ENCODE results near the gene WBP2.
A peak's percentile ranks its signal among the peaks of the same experiment; 100 is the strongest.

WBP2 gene

DNA sequence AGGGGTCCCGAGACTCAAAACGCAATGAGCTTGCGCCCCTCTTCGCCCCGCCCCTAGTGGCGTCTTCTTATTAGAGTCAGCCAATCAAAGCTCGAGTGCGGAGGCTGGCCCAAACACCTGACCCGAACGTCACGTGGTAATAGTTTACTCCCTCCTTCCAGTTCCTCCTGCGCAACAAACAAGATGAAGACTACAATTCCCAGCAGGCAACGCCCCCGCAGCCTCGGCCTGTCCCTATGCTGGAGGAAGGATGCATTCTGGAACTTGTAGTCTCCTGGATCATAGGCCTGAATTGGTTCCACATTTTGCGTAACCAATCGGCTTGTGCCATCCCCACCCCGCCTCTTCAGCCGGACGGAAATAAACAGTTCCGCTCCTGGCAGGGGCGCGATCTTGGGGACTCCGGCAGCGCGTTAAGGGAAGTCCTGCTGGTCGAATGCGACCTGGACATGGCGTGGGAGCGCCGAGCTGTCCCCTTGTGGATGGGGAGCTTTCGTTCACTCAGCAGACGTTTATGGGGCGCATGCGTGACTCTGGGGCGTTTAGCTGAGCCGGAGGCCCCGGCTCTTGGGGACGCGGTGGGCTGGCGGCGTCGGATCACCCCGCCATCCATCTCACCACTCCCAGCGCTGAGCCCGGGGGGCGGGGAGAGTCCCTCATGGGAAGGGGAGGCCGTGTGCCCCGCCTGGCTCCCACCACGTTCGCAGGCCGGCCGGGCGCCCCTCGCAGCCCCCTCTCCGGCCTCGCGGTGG lies at the start of gene WBP2:
Gene WBP2, minus strand, starts transcription at position 26 of the 752 bp plus-strand sequence. CDS start 38 bp downstream, outside the sequence.
- H4K20me1 ChIP-seq (ENCODE audit: insufficient read depth, low read length): peaks cover 5% of the 10 kb centered on the region
- peak within 1 kb of the TSS; percentile 92 for H3K9ac ChIP-seq (ENCODE audit: low read depth, low read length)
- H3K27ac ChIP-seq (ENCODE audit: low read length): peak within 1 kb of the TSS; percentile 95
- H3K27me3 ChIP-seq (ENCODE audit: insufficient read depth, low read length, poor library complexity): no peaks in the 10 kb centered on the region
- H2AFZ ChIP-seq (ENCODE audit: low read depth, low read length): peak within 1 kb of the TSS; percentile 82
- H3K36me3 ChIP-seq (ENCODE audit: insufficient read depth, low read length): peaks cover 12% of the 10 kb centered on the region
- H3K4me3 ChIP-seq (ENCODE audit: low read depth in 1 of 2, low read length in 2 of 2): peak within 1 kb of the TSS; percentile 68 to 95
- ATAC-seq (ENCODE audit: insufficient read depth, low read depth) (peak; percentile 90), DNase-seq (peak; percentile 99)
- peaks cover 31% of the 10 kb centered on the region for H3K79me2 ChIP-seq (ENCODE audit: insufficient read depth, low read length)
- peaks cover 17% of the 10 kb centered on the region for H3K4me1 ChIP-seq (ENCODE audit: insufficient read depth, low read length)
- H3K9me3 ChIP-seq (ENCODE audit: insufficient read depth, low read length, severe bottlenecking): no peaks in the 10 kb centered on the region
- TF ChIP-seq, protein P1, sequence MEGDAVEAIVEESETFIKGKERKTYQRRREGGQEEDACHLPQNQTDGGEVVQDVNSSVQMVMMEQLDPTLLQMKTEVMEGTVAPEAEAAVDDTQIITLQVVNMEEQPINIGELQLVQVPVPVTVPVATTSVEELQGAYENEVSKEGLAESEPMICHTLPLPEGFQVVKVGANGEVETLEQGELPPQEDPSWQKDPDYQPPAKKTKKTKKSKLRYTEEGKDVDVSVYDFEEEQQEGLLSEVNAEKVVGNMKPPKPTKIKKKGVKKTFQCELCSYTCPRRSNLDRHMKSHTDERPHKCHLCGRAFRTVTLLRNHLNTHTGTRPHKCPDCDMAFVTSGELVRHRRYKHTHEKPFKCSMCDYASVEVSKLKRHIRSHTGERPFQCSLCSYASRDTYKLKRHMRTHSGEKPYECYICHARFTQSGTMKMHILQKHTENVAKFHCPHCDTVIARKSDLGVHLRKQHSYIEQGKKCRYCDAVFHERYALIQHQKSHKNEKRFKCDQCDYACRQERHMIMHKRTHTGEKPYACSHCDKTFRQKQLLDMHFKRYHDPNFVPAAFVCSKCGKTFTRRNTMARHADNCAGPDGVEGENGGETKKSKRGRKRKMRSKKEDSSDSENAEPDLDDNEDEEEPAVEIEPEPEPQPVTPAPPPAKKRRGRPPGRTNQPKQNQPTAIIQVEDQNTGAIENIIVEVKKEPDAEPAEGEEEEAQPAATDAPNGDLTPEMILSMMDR (IDR thresholded peaks at IDR 0.05; ENCODE audit: borderline replicate concordance, extremely low read depth, low read length, poor library complexity, severe bottlenecking): peak; percentile 76
- no peak for TF ChIP-seq EZH2 (IDR thresholded peaks at IDR 0.05; ENCODE audit: borderline replicate concordance, low read depth, low read length, severe bottlenecking)
- peak within 1 kb of the TSS; percentile 92 for H3K4me2 ChIP-seq (ENCODE audit: insufficient read depth, low read length)

DNA sequence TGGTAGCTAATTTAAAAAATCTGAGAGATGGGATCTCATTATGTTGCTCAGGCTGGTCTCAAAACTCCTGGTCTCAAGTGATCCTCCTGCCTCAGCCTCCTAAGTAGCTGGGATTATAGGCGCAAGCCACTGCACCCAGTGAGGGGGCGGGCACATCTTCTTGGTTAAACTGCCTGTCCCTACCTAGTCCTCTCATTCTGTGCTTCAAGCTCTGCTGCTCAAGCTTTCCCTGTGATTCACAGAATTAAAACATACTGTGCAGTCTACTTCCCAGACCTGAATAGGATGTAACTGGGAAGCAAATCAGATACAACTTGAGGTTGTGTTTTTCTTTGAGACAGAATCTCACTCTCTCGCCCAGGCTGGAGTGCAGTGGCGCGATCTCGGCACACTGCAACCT lies 47.3 kb upstream of the WBP2 start:
- H3K4me3 ChIP-seq (ENCODE audit: low read depth in 1 of 2, low read length in 2 of 2): no peak overlapping the region
- no peaks in the 10 kb centered on the region for H3K27me3 ChIP-seq (ENCODE audit: insufficient read depth, low read length, poor library complexity)
- H3K36me3 ChIP-seq (ENCODE audit: insufficient read depth, low read length): peaks cover 58% of the 10 kb centered on the region
- peaks cover 29% of the 10 kb centered on the region for H3K79me2 ChIP-seq (ENCODE audit: insufficient read depth, low read length)
- no peak overlapping the region for H3K4me2 ChIP-seq (ENCODE audit: insufficient read depth, low read length)
- H3K9me3 ChIP-seq (ENCODE audit: insufficient read depth, low read length, severe bottlenecking): no peaks in the 10 kb centered on the region
- ATAC-seq (ENCODE audit: insufficient read depth, low read depth) (no peak), DNase-seq (no peak)
- H3K9ac ChIP-seq (ENCODE audit: low read depth, low read length): no peak overlapping the region
- TF ChIP-seq EZH2 (IDR thresholded peaks at IDR 0.05; ENCODE audit: borderline replicate concordance, low read depth, low read length, severe bottlenecking): no peak
- TF ChIP-seq, protein P1 (IDR thresholded peaks at IDR 0.05; ENCODE audit: borderline replicate concordance, extremely low read depth, low read length, poor library complexity, severe bottlenecking): no peak
- H3K27ac ChIP-seq (ENCODE audit: low read length): no peak overlapping the region
- H3K4me1 ChIP-seq (ENCODE audit: insufficient read depth, low read length): peaks cover 32% of the 10 kb centered on the region
- H2AFZ ChIP-seq (ENCODE audit: low read depth, low read length): no peak overlapping the region
- H4K20me1 ChIP-seq (ENCODE audit: insufficient read depth, low read length): no peaks in the 10 kb centered on the region

DNA sequence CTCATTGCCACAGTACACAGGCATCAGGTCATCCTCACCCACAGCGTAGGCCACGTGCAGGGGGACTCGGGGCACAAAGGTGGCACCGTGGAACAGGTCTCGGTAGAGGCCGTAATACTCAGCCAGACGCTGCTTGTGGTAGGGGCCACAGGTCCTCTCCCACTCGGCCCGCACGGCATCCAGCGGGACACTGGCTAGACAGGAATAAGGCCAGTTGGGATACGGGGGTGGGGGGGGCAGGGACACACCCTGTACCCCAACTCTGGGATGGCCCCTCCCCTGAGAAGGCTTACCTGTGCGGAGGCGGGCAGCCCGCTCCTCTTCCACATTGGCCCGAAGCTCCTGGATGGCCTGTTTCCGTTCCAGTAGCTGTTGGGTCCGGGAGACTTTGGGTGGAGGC lies 46.6 kb upstream of the WBP2 start:
- H2AFZ ChIP-seq (ENCODE audit: low read depth, low read length): no peak overlapping the region
- peaks cover 58% of the 10 kb centered on the region for H3K36me3 ChIP-seq (ENCODE audit: insufficient read depth, low read length)
- no peak overlapping the region for H3K4me3 ChIP-seq (ENCODE audit: low read depth in 1 of 2, low read length in 2 of 2)
- no peak for ATAC-seq (ENCODE audit: insufficient read depth, low read depth)
- H4K20me1 ChIP-seq (ENCODE audit: insufficient read depth, low read length): no peaks in the 10 kb centered on the region
- no peak overlapping the region for H3K27ac ChIP-seq (ENCODE audit: low read length)
- peaks cover 38% of the 10 kb centered on the region for H3K4me1 ChIP-seq (ENCODE audit: insufficient read depth, low read length)
- no peaks in the 10 kb centered on the region for H3K27me3 ChIP-seq (ENCODE audit: insufficient read depth, low read length, poor library complexity)
- no peak overlapping the region for H3K9ac ChIP-seq (ENCODE audit: low read depth, low read length)
- no peak for DNase-seq
- TF ChIP-seq, protein P1 (IDR thresholded peaks at IDR 0.05; ENCODE audit: borderline replicate concordance, extremely low read depth, low read length, poor library complexity, severe bottlenecking): no peak
- TF ChIP-seq EZH2 (IDR thresholded peaks at IDR 0.05; ENCODE audit: borderline replicate concordance, low read depth, low read length, severe bottlenecking): no peak
- no peaks in the 10 kb centered on the region for H3K9me3 ChIP-seq (ENCODE audit: insufficient read depth, low read length, severe bottlenecking)
- no peak overlapping the region for H3K4me2 ChIP-seq (ENCODE audit: insufficient read depth, low read length)
- peaks cover 29% of the 10 kb centered on the region for H3K79me2 ChIP-seq (ENCODE audit: insufficient read depth, low read length)
